CD4-positive, alpha-beta T cell treated with Interleukin-6 at 100 ng/mL for 8 hours (primary cell): ENCODE results near the gene USB1.

Experiments
- DNase-seq: peaks from one replicate; pipeline ENCODE4 v3.0.0-alpha.2; 2020; ENCODE audit warnings: mixed read lengths, low spot score

Gene USB1

GRCh38 chr16:58048494-58049231 is 47.5 kb downstream of the USB1 start:
- no peak for DNase-seq

- no peak for DNase-seq
Measured at GRCh38 chr16:58049232-58050185, 48.3 kb downstream of the USB1 start.

DNA sequence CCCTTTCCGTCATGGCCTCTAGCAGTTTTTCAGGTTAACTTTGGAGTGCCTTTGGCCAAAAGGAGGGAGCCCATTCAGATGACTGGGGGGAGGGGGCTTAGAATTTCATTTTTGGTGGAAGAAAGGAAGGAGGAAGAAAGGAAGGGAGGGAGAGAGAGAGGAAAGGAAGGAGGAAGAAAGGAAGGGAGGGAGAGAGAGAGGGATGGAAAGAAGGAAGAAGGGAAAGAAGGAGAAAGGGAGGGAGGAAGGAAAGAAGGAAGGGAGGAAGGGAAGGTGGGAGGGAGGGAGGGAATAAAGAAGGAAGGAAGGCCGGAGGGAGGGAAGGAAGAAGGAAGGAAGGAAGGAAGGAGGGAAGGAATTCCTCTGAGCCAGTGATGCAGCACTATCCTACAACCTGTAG is 50.1 kb downstream of the USB1 start:
- DNase-seq: no peak

- no peak for DNase-seq
Measured at GRCh38 chr16:58051821-58052603, 50.8 kb downstream of the USB1 start.

GRCh38 chr16:58053682-58054005 is 52.4 kb downstream of the USB1 start:
- no peak for DNase-seq

DNA sequence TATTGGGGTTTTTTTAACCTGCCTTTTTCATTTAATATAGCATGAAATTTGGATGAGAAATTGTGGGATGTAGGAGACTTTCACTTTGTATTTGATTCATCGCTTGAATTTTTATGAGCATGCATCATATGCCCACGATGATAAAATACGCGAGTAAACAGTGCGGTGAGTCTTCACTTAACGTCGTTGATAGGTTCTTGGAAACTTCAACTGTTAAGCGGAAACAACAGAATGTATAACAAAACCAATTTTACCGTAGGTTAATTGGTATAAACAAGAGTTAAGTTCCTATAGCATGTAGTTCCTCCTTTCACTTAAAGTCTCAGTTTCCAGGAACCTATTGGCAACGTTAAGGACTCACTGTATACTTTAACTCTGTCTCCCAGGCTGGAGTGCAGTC is 53.1 kb downstream of the USB1 start:
- DNase-seq: no peak

- DNase-seq: no peak
Measured at GRCh38 chr16:58056580-58056979, 55.4 kb downstream of the USB1 start.

GRCh38 chr16:58057121-58057520 is 55.9 kb downstream of the USB1 start:
- DNase-seq: no peak

DNA sequence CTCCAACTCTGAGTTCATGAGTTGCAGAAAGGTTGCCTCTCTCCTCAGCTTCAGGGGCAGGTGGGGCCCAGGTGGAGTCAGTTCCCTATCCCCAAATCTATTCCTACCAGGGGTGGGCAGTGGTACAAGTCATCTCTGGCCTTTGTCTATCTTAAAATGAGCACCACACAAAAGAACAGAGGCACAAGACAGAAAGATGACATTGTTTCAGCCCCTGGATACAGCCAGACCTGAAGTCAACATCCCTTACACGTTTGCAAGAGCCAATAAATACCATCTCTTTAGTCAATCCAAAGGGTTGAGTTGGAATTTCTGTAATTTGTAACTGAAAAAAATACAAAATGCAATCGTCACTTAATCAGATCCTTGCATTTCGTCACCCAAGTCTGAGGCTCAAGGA is 56.6 kb downstream of the USB1 start:
- DNase-seq: no peak

- DNase-seq: no peak
Measured at GRCh38 chr16:58062821-58063220, 61.6 kb downstream of the USB1 start.

DNA sequence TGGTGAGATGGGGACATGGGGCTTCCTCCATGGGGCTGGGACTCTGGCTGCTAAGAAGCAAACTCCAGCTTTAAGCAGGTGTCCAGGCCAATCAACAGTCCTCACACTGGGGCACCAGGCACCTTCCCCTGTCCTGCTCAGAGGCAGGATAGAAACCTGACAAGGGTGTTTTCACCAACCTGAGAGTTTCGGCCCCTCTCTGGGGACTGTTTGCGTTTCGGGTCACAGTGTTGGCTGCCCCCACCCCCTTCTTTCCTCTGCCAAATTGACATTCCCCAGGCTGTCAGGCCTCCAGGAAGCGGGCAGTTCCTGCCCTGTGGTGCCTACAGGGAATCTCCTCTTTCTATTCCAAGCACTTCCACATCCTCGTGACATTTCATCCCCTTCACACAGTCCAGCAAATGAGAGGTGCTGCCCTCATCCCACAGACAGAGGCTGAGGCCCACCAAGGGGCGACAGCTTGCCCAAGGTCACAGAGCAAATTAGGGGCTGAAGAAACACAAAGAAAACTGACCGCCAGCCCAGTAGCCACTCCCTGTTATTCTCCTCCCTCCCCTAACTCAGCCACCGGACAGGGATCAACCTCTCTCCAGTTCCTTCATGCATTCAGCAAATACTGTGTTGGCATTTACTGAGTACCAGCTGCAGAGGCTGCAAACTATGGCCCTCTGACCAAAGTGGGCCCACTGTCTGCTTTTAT is 62.3 kb downstream of the USB1 start:
- DNase-seq: no peak

DNA sequence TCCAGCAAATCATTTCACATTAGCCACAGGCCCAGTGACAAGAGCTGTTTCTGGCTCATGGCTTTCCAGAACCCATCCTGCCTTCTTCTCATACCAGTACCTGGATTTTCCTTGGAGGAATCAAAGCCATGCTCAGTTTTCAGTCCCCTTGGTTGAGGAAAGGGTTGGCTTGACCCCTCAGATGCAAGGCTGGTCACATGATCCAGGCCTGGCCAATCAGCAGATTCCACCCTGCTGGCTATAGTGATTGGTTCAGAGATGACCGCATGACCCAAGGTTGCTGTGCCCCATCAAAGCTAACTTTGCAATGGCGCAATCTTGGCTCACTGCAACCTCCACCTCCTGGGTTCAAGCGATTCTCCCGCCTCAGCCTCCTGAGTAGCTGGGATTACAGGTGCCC is 69.4 kb downstream of the USB1 start:
- DNase-seq: no peak
